Neural progenitor cell (in vitro differentiated cells): Measurements from ENCODE around the gene CNN1. TPM values are rescaled to one million over a fixed set of nuclear protein-coding genes. Genes with fewer than 3 reads are reported as not detected.

ENCODE experiments used
- DNase-seq: peaks from one replicate; pipeline ENCODE4 v3.0.0-alpha.2; 2016; ENCODE audit warnings: low spot score
- H2AFZ ChIP-seq: fragments of 200-600 bp; sonication (generic); replicated peaks from 2 replicates; pipeline ENCODE4 v1.6.1; 2016; ENCODE audit warnings: antibody characterized with exemption
- H3F3A ChIP-seq: fragments of 200-600 bp; sonication (generic); 2 replicates; pipeline ENCODE4 v1.6.1; 2016; ENCODE audit warnings: antibody characterized with exemption, low read depth
- H3K27ac ChIP-seq: fragments of 200-600 bp; sonication (generic); 2 replicates; pipeline ENCODE4 v1.5.1; 2016; ENCODE audit warnings: mild to moderate bottlenecking
- H3K27me3 ChIP-seq: fragments of 200-600 bp; sonication (generic); 2 replicates; pipeline ENCODE4 v1.6.1; 2016; ENCODE audit warnings: mild to moderate bottlenecking, moderate library complexity
- H3K36me3 ChIP-seq: fragments of 200-600 bp; sonication (generic); 2 replicates; pipeline ENCODE4 v1.5.1; 2016
- H3K4me1 ChIP-seq: fragments of 200-600 bp; sonication (generic); 2 replicates; pipeline ENCODE4 v1.6.1; 2016; ENCODE audit warnings: mixed run types
- H3K4me2 ChIP-seq: fragments of 200-600 bp; sonication (generic); 2 replicates; pipeline ENCODE4 v1.6.1; 2016
- H3K4me3 ChIP-seq: fragments of 200-600 bp; sonication (generic); 2 replicates; pipeline ENCODE4 v1.5.1; 2016
- H3K79me2 ChIP-seq: fragments of 200-600 bp; sonication (generic); 2 replicates; pipeline ENCODE4 v1.6.1; 2016; ENCODE audit warnings: low read depth
- H3K9ac ChIP-seq: fragments of 200-600 bp; sonication (generic); 2 replicates; pipeline ENCODE4 v1.6.1; 2016
- H3K9me3 ChIP-seq: fragments of 200-600 bp; sonication (generic); 2 replicates; pipeline ENCODE4 v1.5.1; 2016; ENCODE audit warnings: low read depth
- H4K20me1 ChIP-seq: fragments of 200-600 bp; sonication (generic); 2 replicates; pipeline ENCODE4 v1.6.1; 2016; ENCODE audit warnings: low read depth
- H3K27ac Mint-ChIP-seq: 3 replicates; pipeline ENCODE4 v1.8.0; 2021; ENCODE audit warnings: mixed read lengths
- H3K27me3 Mint-ChIP-seq: 2 replicates; pipeline ENCODE4 v1.8.0; 2022; ENCODE audit warnings: low read depth, mild to moderate bottlenecking, inconsistent platforms, moderate library complexity, mixed read lengths; ENCODE audit not compliant: insufficient read depth
- H3K36me3 Mint-ChIP-seq: 3 replicates; pipeline ENCODE4 v1.8.0; 2021; ENCODE audit warnings: mixed read lengths
- H3K4me1 Mint-ChIP-seq: 3 replicates; pipeline ENCODE4 v1.8.0; 2021; ENCODE audit warnings: mixed read lengths
- H3K4me3 Mint-ChIP-seq: 3 replicates; pipeline ENCODE4 v1.8.0; 2021; ENCODE audit warnings: mild to moderate bottlenecking, moderate library complexity, mixed read lengths
- H3K9me3 Mint-ChIP-seq: 3 replicates; pipeline ENCODE4 v1.8.0; 2020; ENCODE audit warnings: mixed read lengths
- EZH2 ChIP-seq: fragments of 200-600 bp; sonication (generic); IDR thresholded peaks from 2 replicates; pipeline ENCODE4 v1.6.1; 2017; ENCODE audit warnings: antibody characterized with exemption, mild to moderate bottlenecking, moderate library complexity
- EZH2phosphoT487 ChIP-seq: fragments of 200-600 bp; sonication (generic); IDR thresholded peaks from 2 replicates; pipeline ENCODE4 v1.6.1; 2017; ENCODE audit warnings: antibody characterized with exemption
- total RNA-seq: library from RNA; depleted of rRNA; stranded (reverse); fragments of >200 nt; gene quantifications from 2 replicates; pipeline ENCODE4 v1.2.3, GENCODE V29; 2015; ENCODE audit warnings: low replicate concordance
- TF ChIP-seq, protein P1 (sequence below): fragments of 200-600 bp; sonication (generic); IDR thresholded peaks from 2 replicates; pipeline ENCODE4 v1.5.1; 2017; ENCODE audit warnings: antibody characterized with exemption, mild to moderate bottlenecking

CNN1 gene
- total RNA-seq, 1 donor from 2014 or later: 7.0 TPM

DNA sequence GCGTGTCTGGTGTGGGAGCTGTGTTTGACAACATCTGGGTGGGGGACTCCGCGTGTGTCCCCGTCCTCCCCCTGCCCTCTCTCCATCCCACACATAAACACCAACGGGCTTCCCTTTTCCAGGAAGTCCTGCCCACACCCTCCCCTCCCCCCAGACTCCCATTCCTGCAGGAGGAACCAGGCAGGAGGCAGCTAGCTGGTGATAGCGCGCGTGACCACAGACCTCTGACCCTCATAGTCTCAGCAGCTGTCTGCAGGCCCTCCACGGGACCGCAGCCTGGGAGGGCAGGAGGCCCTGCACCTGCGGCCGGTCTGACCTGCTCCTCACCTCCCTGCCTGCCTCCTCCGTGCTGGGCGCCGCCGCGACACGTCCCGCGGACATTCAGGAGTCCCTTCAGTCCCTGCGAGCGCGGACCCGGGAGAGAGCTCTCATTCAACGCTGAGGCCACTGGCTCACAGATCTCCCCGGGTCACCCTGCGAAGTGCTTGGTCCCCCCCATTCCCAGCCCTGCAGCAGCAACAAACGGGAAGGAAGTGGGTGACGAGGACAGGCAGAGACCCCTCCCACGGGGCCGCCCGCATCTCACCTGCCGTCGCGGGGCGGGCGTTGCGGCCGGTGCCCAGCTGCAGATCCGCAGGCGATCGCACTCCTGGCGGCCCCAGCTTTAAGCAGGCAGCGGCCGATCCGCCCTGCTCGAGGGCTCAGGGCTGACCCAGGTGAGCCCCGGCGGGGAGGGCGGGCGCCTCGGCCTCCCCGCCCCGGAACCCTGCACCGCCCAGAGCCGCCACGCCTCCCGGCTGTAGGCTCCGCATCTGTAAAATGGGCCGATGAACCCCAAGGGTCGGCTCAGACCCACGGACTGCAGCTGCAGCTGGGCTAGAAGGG is 39.8 kb downstream of the CNN1 start:
- peaks cover 6% of the 10 kb centered on the region for H3K27me3 Mint-ChIP-seq
- peak; percentile 25 for DNase-seq

GRCh38 chr19:11580116-11580515 is 41.5 kb downstream of the CNN1 start:
- H2AFZ ChIP-seq: no peak overlapping the region
- H3K9me3 ChIP-seq: no peaks in the 10 kb centered on the region
- no peak for DNase-seq
- TF ChIP-seq EZH2 (no peak), EZH2phosphoT487 (no peak)
- TF ChIP-seq, protein P1, sequence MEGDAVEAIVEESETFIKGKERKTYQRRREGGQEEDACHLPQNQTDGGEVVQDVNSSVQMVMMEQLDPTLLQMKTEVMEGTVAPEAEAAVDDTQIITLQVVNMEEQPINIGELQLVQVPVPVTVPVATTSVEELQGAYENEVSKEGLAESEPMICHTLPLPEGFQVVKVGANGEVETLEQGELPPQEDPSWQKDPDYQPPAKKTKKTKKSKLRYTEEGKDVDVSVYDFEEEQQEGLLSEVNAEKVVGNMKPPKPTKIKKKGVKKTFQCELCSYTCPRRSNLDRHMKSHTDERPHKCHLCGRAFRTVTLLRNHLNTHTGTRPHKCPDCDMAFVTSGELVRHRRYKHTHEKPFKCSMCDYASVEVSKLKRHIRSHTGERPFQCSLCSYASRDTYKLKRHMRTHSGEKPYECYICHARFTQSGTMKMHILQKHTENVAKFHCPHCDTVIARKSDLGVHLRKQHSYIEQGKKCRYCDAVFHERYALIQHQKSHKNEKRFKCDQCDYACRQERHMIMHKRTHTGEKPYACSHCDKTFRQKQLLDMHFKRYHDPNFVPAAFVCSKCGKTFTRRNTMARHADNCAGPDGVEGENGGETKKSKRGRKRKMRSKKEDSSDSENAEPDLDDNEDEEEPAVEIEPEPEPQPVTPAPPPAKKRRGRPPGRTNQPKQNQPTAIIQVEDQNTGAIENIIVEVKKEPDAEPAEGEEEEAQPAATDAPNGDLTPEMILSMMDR: no peak
- no peak overlapping the region for H3K9ac ChIP-seq
- peaks cover 18% of the 10 kb centered on the region for H3K27me3 ChIP-seq
- H3K36me3 ChIP-seq: no peaks in the 10 kb centered on the region
- no peaks in the 10 kb centered on the region for H3K79me2 ChIP-seq
- Mint-ChIP-seq H3K4me1 (peaks cover 6% of the 10 kb centered on the region), H3K4me3 (no peak overlapping the region), H3K27ac (no peak overlapping the region), H3K9me3 (no peaks in the 10 kb centered on the region), H3K36me3 (no peaks in the 10 kb centered on the region), H3K27me3 (peaks cover 8% of the 10 kb centered on the region)
- H3K27ac ChIP-seq: no peak overlapping the region
- H3K4me3 ChIP-seq: no peak overlapping the region
- no peaks in the 10 kb centered on the region for H4K20me1 ChIP-seq
- no peak overlapping the region for H3K4me2 ChIP-seq
- no peaks in the 10 kb centered on the region for H3F3A ChIP-seq
- H3K4me1 ChIP-seq: no peaks in the 10 kb centered on the region

More for the DNA sequence above, 39.8 kb downstream of the CNN1 start:
- TF ChIP-seq EZH2phosphoT487: no peak
- no peak for TF ChIP-seq EZH2
- TF ChIP-seq, protein P1: no peak
- H3K4me3 ChIP-seq: peak overlapping the region; percentile 32
- H4K20me1 ChIP-seq: no peaks in the 10 kb centered on the region
- no peaks in the 10 kb centered on the region for H3K9me3 ChIP-seq
- H3K4me2 ChIP-seq: peak overlapping the region; percentile 55
- no peak overlapping the region for H3K9ac ChIP-seq
- H3K27ac ChIP-seq: no peak overlapping the region
- no peaks in the 10 kb centered on the region for H3K4me1 ChIP-seq
- Mint-ChIP-seq H3K9me3 (no peaks in the 10 kb centered on the region), H3K27ac (no peak overlapping the region), H3K4me1 (peaks cover 6% of the 10 kb centered on the region), H3K36me3 (no peaks in the 10 kb centered on the region), H3K4me3 (no peak overlapping the region)
- no peaks in the 10 kb centered on the region for H3F3A ChIP-seq
- H3K27me3 ChIP-seq: peaks cover 18% of the 10 kb centered on the region
- H3K36me3 ChIP-seq: no peaks in the 10 kb centered on the region
- no peaks in the 10 kb centered on the region for H3K79me2 ChIP-seq
- peak overlapping the region; percentile 85 for H2AFZ ChIP-seq

- Histone ChIP-seq H3K4me2 (no peak overlapping the region), H3F3A (no peaks in the 10 kb centered on the region), H3K9ac (no peak overlapping the region), H3K4me3 (no peak overlapping the region), H3K9me3 (no peaks in the 10 kb centered on the region), H4K20me1 (no peaks in the 10 kb centered on the region), H3K36me3 (no peaks in the 10 kb centered on the region), H3K79me2 (no peaks in the 10 kb centered on the region), H3K4me1 (no peaks in the 10 kb centered on the region), H3K27me3 (peaks cover 18% of the 10 kb centered on the region), H2AFZ (no peak overlapping the region), H3K27ac (no peak overlapping the region)
- Mint-ChIP-seq H3K4me1 (peaks cover 6% of the 10 kb centered on the region), H3K4me3 (no peak overlapping the region), H3K36me3 (no peaks in the 10 kb centered on the region), H3K27me3 (peaks cover 8% of the 10 kb centered on the region), H3K27ac (no peak overlapping the region), H3K9me3 (no peaks in the 10 kb centered on the region)
- DNase-seq: no peak
- TF ChIP-seq EZH2phosphoT487 (no peak), EZH2 (no peak)
- TF ChIP-seq, protein P1: no peak
These were observed 43.1 kb downstream of the CNN1 start for GRCh38 chr19:11581740-11582139.
